ENCODE measurements around the gene SNAPC4. TPM values are rescaled to one million over a fixed set of nuclear protein-coding genes. Genes with fewer than 3 reads are reported as not detected.

SNAPC4 gene
- total and polyA plus RNA-seq, 11 donors, result 3.1 to 7.8 (median 4.3) TPM

GRCh38 chr9:136424750-136425362 lies 24.9 kb upstream of the SNAPC4 start:
- Histone ChIP-seq H3K36me3 (peaks cover 0 to 93% (median 72%) of the 10 kb centered on the region in 9 donors), H3K27ac (no peak overlapping the region), H3K4me1 (no peaks in the 10 kb centered on the region), H3K4me3 (no peak overlapping the region), H3K9me3 (no peaks in the 10 kb centered on the region), H3K27me3 (no peaks in the 10 kb centered on the region)
- WGBS, 4 donors, result 87 to 92% (median 90%) methylated on average over 27 of the region's 27 CpGs
- TF ChIP-seq POLR2A (IDR thresholded peaks at IDR 0.05) (no peak), CTCF (IDR thresholded peaks at IDR 0.05) (no peak)
- ATAC-seq (no peak), DNase-seq (no peak)
- intact Hi-C loops (cut with DNase I), result no loop called here

- intact Hi-C loops (cut with DNase I), result no loop called here
- no peak overlapping the region for H3K4me3 ChIP-seq
- H3K27ac ChIP-seq, result no peak overlapping the region
- H3K27me3 ChIP-seq, result no peaks in the 10 kb centered on the region
- ATAC-seq (no peak), DNase-seq (no peak)
- H3K36me3 ChIP-seq, result peaks cover 2 to 93% (median 73%) of the 10 kb centered on the region in 9 donors
- WGBS, 4 donors, result 95 to 96% (median 96%) methylated on average over 38 to 43 of the region's 43 CpGs
- no peak for TF ChIP-seq CTCF (IDR thresholded peaks at IDR 0.05)
- no peak for TF ChIP-seq POLR2A (IDR thresholded peaks at IDR 0.05)
- H3K9me3 ChIP-seq, result no peaks in the 10 kb centered on the region
- no peaks in the 10 kb centered on the region for H3K4me1 ChIP-seq
Observed at GRCh38 chr9:136423432-136424146, 23.6 kb upstream of the SNAPC4 start.

GRCh38 chr9:136422876-136423275 lies 22.9 kb upstream of the SNAPC4 start:
- Histone ChIP-seq H3K4me3 (no peak overlapping the region), H3K9me3 (no peaks in the 10 kb centered on the region), H3K36me3 (peaks cover 2 to 93% (median 75%) of the 10 kb centered on the region in 9 donors), H3K27ac (no peak overlapping the region), H3K4me1 (no peaks in the 10 kb centered on the region), H3K27me3 (no peaks in the 10 kb centered on the region)
- DNase-seq (no peak), ATAC-seq (peak in 1 of 4 donors; percentile 16)
- intact Hi-C loops (cut with DNase I), result no loop called here
- TF ChIP-seq POLR2A (IDR thresholded peaks at IDR 0.05), result no peak
- no peak for TF ChIP-seq CTCF (IDR thresholded peaks at IDR 0.05)
- WGBS, 4 donors, result 93 to 96% (median 95%) methylated on average over 21 to 26 of the region's 26 CpGs

GRCh38 chr9:136421791-136422190 lies 21.8 kb upstream of the SNAPC4 start:
- no peak for ATAC-seq
- H3K27ac ChIP-seq, result no peak overlapping the region
- TF ChIP-seq CTCF (IDR thresholded peaks at IDR 0.05) (no peak), POLR2A (IDR thresholded peaks at IDR 0.05) (no peak)
- intact Hi-C loops (cut with DNase I), result no loop called here
- no peak overlapping the region for H3K4me3 ChIP-seq
- H3K9me3 ChIP-seq, result no peaks in the 10 kb centered on the region
- H3K36me3 ChIP-seq, result peaks cover 2 to 95% (median 83%) of the 10 kb centered on the region in 9 donors
- no peak for DNase-seq
- no peaks in the 10 kb centered on the region for H3K27me3 ChIP-seq
- H3K4me1 ChIP-seq, result no peaks in the 10 kb centered on the region
- WGBS, 4 donors, result 88 to 94% (median 90%) methylated on average over 13 to 21 of the region's 21 CpGs

Measured in heart left ventricle (tissue), 16 donors.